Spleen (tissue), 11 donors: ENCODE measurements around the gene EWSR1. TPM values are rescaled to one million over a fixed set of nuclear protein-coding genes. Genes with fewer than 3 reads are reported as not detected.
A peak's percentile ranks its signal among the peaks of the same experiment; 100 is the strongest.

Experiments
- DNase-seq: peaks from one replicate; pipeline ENCODE4 v3.0.0-alpha.2; 2020
- H3K27ac ChIP-seq, 8 donors: fragments of 200-600 bp; sonication (generic) in 7 of 8; 1 replicate in 4 of 8; 2 replicates in 4 of 8; pipeline versions ENCODE4 v1.5.0 to v1.8.0; 2016 to 2021; ENCODE audit warnings: inconsistent platforms in 4 of 8, mild to moderate bottlenecking in 4 of 8, moderate library complexity in 1 of 8
- H3K27me3 ChIP-seq, 7 donors: fragments of 200-600 bp; sonication (generic) in 6 of 7; replicated peaks in 1 of 7; 1 replicate in 4 of 7; 2 replicates in 3 of 7; pipeline versions ENCODE4 v1.5.0 to v1.8.0; 2016 to 2021; ENCODE audit warnings: inconsistent platforms in 3 of 7, mild to moderate bottlenecking in 1 of 7
- H3K36me3 ChIP-seq, 6 donors: fragments of 200-600 bp; sonication (generic) in 5 of 6; 1 replicate in 4 of 6; 2 replicates in 2 of 6; pipeline versions ENCODE4 v1.5.0 to v1.8.0; 2016 to 2021; ENCODE audit warnings: inconsistent platforms in 2 of 6
- H3K4me1 ChIP-seq, 6 donors: fragments of 200-600 bp; sonication (generic) in 5 of 6; 1 replicate in 3 of 6; 2 replicates in 3 of 6; pipeline versions ENCODE4 v1.5.0 to v1.8.0; 2016 to 2021; ENCODE audit warnings: inconsistent platforms in 3 of 6
- H3K4me3 ChIP-seq, 8 donors: fragments of 200-600 bp; sonication (generic) in 7 of 8; 1 replicate in 4 of 8; 2 replicates in 4 of 8; pipeline versions ENCODE4 v1.5.0 to v1.8.0; 2016 to 2021; ENCODE audit warnings: inconsistent platforms in 4 of 8, mild to moderate bottlenecking in 4 of 8, moderate library complexity in 2 of 8
- H3K9me3 ChIP-seq, 8 donors: fragments of 200-600 bp; sonication (generic) in 7 of 8; 1 replicate in 4 of 8; 2 replicates in 4 of 8; pipeline versions ENCODE4 v1.5.0 to v1.8.0; 2016 to 2021; ENCODE audit warnings: inconsistent platforms in 4 of 8
- POLR2A ChIP-seq, 3 donors: fragments of 450-650 bp; IDR thresholded peaks; one replicate each; pipeline ENCODE4 v1.5.1; 2017; ENCODE audit warnings: antibody characterized with exemption in 3 of 3, mild to moderate bottlenecking in 1 of 3
- POLR2AphosphoS5 ChIP-seq, 3 donors: sonication (generic); formaldehyde crosslinking; IDR thresholded peaks; one replicate each; pipeline ENCODE4 v1.5.1; 2017; ENCODE audit warnings: antibody characterized with exemption in 3 of 3
- WGBS, 5 donors: extraction: QIAGEN DNeasy Blood & Tissue Kit in 3 of 5; methylation state at CpG; one replicate each; pipeline versions ENCODE4 v1.1.5 to v1.1.7; 2013 to 2018; 5-methylcytosine and 5-hydroxymethylcytosine counted together
- intact Hi-C: fragments of 100-400 bp; cut with DNase I; formaldehyde crosslinking; loops from one replicate; pipeline ENCODE4 v1.15.0; 2023; ENCODE audit warnings: low total_unique reads
- polyA plus RNA-seq, 3 donors: library from polyadenylated mRNA; stranded (reverse); fragments of 200-250 nt; gene quantifications; one replicate each; pipeline ENCODE4 v1.2.1, GENCODE V29; 2013
- total RNA-seq, 7 donors: library from RNA; depleted of rRNA in 3 of 7; stranded (reverse); fragments of >200 nt in 3 of 7; fragmentation: NEBNext Ultra II Directional in 4 of 7; extraction: Animal tissue kit (Norgen Biotek cat#: 25700) in 4 of 7; gene quantifications; one replicate each; pipeline versions ENCODE4 v1.1.0 to v1.2.1, GENCODE V29; 2016 to 2021
- TF ChIP-seq, protein P1 (sequence below), 11 experiments: fragments of 200-600 bp in 7 of 11; fragments of 450-650 bp in 4 of 11; sonication (generic) in 4 of 11; IDR thresholded peaks in 8 of 11; conservative IDR thresholded peaks in 3 of 11; 1 replicate in 7 of 11; 2 replicates in 4 of 11; pipeline versions ENCODE4 v1.4.0 to v1.8.0; 2016 to 2021; ENCODE audit warnings: antibody characterized with exemption in 11 of 11, inconsistent platforms in 4 of 11, mild to moderate bottlenecking in 1 of 11
- donor health status: healthy with polysubstance abuse.
- donor health status: DM: no; HTN: no; CAD: no; lungs with moderate emphysema.
- donor health status: DM: no; HTN: no; CAD: no.
- donor health status: Bipolar disorder and iron deficiency.
- donor health status: healthy.
- donor health status: DM: no; HTN: no; CAD: no.
- donor health status: DM: yes; HTN: yes; CAD: no.

The EWSR1 gene
- total and polyA plus RNA-seq, 10 donors, result 127 to 282 (median 239) TPM

DNA sequence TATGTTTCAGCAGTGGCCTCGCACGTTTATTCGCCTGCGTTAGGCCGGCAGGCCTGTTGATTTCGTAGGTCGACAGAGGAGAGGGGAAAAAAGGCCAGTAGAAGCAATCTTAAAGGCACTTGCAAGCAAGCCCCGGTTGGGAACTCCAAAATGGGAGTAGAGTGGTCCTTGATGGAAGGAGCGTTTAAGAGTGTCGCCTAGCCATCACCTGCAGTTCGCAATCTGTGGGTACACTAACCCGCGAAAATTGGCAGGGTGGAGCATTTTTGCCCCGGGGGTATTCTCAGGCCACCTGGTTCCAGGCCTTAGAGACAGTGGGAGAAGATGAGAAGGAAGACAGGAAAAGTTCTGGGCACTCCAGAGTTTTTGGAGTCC is 1.1 kb downstream of the EWSR1 start:
- H3K27ac ChIP-seq, result peak overlapping the region; percentile 98 to 100 (median 99)
- no peak for DNase-seq
- no peaks in the 10 kb centered on the region for H3K9me3 ChIP-seq
- H3K27me3 ChIP-seq, result no peaks in the 10 kb centered on the region
- peaks cover 51 to 80% (median 72%) of the 10 kb centered on the region in 6 donors for H3K4me1 ChIP-seq
- WGBS, 5 donors, result 1 to 2% (median 1%) methylated on average over 14 of the region's 14 CpGs
- peaks cover 0 to 55% (median 23%) of the 10 kb centered on the region in 6 donors for H3K36me3 ChIP-seq
- no peak for TF ChIP-seq POLR2AphosphoS5 (IDR thresholded peaks at IDR 0.05)
- TF ChIP-seq POLR2A (IDR thresholded peaks at IDR 0.05), result no peak
- TF ChIP-seq, protein P1, sequence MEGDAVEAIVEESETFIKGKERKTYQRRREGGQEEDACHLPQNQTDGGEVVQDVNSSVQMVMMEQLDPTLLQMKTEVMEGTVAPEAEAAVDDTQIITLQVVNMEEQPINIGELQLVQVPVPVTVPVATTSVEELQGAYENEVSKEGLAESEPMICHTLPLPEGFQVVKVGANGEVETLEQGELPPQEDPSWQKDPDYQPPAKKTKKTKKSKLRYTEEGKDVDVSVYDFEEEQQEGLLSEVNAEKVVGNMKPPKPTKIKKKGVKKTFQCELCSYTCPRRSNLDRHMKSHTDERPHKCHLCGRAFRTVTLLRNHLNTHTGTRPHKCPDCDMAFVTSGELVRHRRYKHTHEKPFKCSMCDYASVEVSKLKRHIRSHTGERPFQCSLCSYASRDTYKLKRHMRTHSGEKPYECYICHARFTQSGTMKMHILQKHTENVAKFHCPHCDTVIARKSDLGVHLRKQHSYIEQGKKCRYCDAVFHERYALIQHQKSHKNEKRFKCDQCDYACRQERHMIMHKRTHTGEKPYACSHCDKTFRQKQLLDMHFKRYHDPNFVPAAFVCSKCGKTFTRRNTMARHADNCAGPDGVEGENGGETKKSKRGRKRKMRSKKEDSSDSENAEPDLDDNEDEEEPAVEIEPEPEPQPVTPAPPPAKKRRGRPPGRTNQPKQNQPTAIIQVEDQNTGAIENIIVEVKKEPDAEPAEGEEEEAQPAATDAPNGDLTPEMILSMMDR (IDR thresholded peaks at IDR 0.05 in 8 of 11, conservative IDR thresholded peaks at IDR 0.05 in 3 of 11), result no peak
- H3K4me3 ChIP-seq, result peak overlapping the region; percentile 80 to 99 (median 96)
- intact Hi-C loops, result no loop called here

DNA sequence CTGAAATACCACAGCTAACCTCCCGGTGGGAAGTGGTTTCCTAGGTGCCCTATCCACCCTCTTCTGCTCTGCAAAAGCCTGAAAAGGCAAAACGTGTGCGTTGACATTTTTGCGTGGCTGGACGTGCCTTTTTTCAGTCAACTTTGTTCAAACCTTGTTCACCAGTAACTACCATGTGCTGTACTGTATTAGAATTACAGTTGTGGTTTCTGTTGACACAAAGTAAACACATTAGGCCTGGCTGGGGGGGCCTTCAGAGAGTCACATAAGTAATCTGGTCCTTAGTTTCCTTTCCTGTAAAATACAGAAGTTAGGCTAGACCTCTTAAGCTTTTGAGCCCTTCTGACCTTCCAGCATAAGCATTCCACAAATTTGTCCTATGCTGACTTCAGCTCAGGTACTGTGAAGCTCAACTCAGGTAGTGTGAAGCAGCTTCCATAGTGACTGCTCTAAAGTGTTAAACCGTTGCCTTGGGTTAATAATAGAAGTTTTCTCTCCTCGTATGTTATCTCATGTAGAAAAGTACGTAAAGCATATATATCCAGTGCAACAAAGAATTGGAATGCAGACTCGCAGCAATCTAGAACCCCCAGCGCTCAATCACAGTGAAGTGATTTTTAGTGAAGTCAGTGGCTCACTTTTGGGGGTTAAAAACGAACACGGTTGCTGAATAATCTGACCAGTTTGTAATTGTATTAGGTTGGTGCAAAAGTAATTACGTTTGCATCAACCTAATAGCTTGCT is 1.8 kb downstream of the EWSR1 start:
- no peak for TF ChIP-seq POLR2AphosphoS5 (IDR thresholded peaks at IDR 0.05)
- TF ChIP-seq, protein P1 (IDR thresholded peaks at IDR 0.05 in 8 of 11, conservative IDR thresholded peaks at IDR 0.05 in 3 of 11), result no peak
- TF ChIP-seq POLR2A (IDR thresholded peaks at IDR 0.05), result no peak
- WGBS, 5 donors, result 9 to 14% (median 11%) methylated on average over 13 of the region's 13 CpGs
- peak overlapping the region in 7 of 8 donors; percentile 1 to 99 (median 99) for H3K27ac ChIP-seq
- no peaks in the 10 kb centered on the region for H3K9me3 ChIP-seq
- H3K4me3 ChIP-seq, result peak overlapping the region; percentile 80 to 99 (median 96)
- intact Hi-C loops, result no loop called here
- H3K27me3 ChIP-seq, result no peaks in the 10 kb centered on the region
- peaks cover 0 to 55% (median 29%) of the 10 kb centered on the region in 6 donors for H3K36me3 ChIP-seq
- peaks cover 51 to 87% (median 78%) of the 10 kb centered on the region in 6 donors for H3K4me1 ChIP-seq
- no peak for DNase-seq

DNA sequence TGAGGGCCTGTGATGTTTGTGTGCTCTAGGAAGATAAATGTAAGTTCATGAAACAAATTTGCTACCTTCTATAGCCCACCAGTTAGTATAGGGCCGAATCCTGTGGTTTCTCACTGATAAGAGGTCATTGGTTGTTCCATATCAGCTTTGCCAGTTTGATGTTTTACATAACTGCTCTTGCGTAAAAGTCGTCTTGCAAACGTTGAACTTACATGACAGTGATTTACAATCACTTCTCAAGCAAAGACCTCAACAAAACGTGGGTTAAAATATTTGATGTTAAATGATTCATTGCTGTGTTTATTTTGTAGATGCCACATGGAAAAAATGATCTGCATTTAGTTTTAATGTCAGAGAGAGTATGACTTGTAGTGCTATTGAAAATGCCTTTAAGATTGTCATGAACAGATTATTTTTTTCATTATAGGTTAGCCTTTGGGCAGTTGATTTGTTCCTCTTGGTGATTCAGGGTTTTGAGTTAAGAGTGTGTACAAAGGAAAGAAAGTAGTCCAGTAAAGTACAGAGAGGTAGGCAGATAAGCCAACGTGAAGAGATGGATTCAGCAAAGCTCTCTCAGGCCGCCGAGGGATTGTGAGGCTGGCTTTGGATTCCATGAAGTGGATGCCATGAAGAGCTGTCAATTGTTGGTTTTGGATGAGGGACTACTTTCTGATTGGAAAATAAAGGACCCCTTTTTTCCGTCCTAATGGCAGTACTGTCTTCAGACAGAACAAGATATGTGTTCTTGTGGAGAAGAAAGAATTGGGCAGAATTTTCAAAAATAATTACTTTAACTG is 2.6 kb downstream of the EWSR1 start:
- no peak for DNase-seq
- intact Hi-C loops, result no loop called here

More for the DNA sequence above, 2.6 kb downstream of the EWSR1 start:
- TF ChIP-seq POLR2A (IDR thresholded peaks at IDR 0.05) (no peak), POLR2AphosphoS5 (IDR thresholded peaks at IDR 0.05) (no peak)
- TF ChIP-seq, protein P1 (IDR thresholded peaks at IDR 0.05 in 8 of 11, conservative IDR thresholded peaks at IDR 0.05 in 3 of 11), result no peak
- Histone ChIP-seq H3K27ac (peak overlapping the region in 6 of 8 donors; percentile 1 to 99 (median 98)), H3K4me3 (peak overlapping the region; percentile 80 to 99 (median 96)), H3K36me3 (peaks cover 0 to 55% (median 33%) of the 10 kb centered on the region in 6 donors), H3K4me1 (peaks cover 56 to 90% (median 84%) of the 10 kb centered on the region in 6 donors), H3K27me3 (no peaks in the 10 kb centered on the region), H3K9me3 (no peaks in the 10 kb centered on the region)
- WGBS, 5 donors, result 18 to 25% (median 23%) methylated on average over 9 of the region's 9 CpGs
